ENCODE measurements around the gene VSIG10L. TPM values are rescaled to one million over a fixed set of nuclear protein-coding genes. Genes with fewer than 3 reads are reported as not detected.

The VSIG10L gene
- total RNA-seq, 1 experiment from 2014 or later = 3.0 TPM

DNA sequence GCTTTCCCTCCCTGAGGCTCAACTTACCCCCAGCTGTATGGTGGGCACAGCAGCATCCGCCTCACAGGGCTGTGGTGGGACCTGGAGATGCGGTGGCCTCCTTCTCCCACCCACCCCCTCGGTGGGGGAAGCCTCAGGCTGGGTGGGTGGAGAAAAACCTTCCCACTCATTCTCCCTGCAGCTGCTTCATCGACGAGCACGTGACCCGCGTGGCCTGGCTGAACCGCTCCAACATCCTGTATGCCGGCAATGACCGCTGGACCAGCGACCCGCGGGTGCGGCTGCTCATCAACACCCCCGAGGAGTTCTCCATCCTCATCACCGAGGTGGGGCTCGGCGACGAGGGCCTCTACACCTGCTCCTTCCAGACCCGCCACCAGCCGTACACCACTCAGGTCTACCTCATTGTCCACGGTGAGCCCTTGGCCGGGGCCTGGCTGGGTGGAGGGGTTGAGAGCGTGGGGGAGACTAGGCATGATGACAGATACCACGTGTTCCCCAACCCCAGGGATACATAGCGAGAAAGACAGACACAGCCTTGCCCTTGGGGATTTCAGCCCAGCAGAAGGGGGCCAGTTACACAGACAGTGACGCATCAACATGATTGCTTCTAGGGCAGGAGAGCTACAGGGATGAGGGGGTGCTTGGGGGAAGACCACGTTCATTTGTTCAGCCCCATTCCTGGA lies 18.3 kb downstream of the VSIG10L start:
- Mint-ChIP-seq H3K4me1 (ENCODE audit: low read depth, unreplicated experiment) (peaks cover 8% of the 10 kb centered on the region), H3K4me3 (ENCODE audit: low read depth, unreplicated experiment) (no peak overlapping the region), H3K36me3 (ENCODE audit: insufficient read depth, unreplicated experiment) (peaks cover 4% of the 10 kb centered on the region), H3K27me3 (ENCODE audit: unreplicated experiment) (peaks cover 99% of the 10 kb centered on the region), H3K27ac (ENCODE audit: unreplicated experiment) (no peak overlapping the region), H3K9me3 (ENCODE audit: low read depth, unreplicated experiment) (no peaks in the 10 kb centered on the region)
- TF ChIP-seq CTCF (IDR thresholded peaks at IDR 0.05; ENCODE audit: unreplicated experiment) = no peak
- no peak for DNase-seq
- intact Hi-C loops (cut with micrococcal nuclease; ENCODE audit: unreplicated experiment) = no loop called here
- CTCF ChIA-PET = no interaction called here
- no TSS peak for BruUV-seq (replicated peaks)

GRCh38 chr19:51321799-51322198 lies 20.1 kb downstream of the VSIG10L start:
- no peak for DNase-seq
- no peak for TF ChIP-seq CTCF (IDR thresholded peaks at IDR 0.05; ENCODE audit: unreplicated experiment)
- Mint-ChIP-seq H3K36me3 (ENCODE audit: insufficient read depth, unreplicated experiment) (no peaks in the 10 kb centered on the region), H3K4me3 (ENCODE audit: low read depth, unreplicated experiment) (no peak overlapping the region), H3K4me1 (ENCODE audit: low read depth, unreplicated experiment) (no peaks in the 10 kb centered on the region), H3K9me3 (ENCODE audit: low read depth, unreplicated experiment) (no peaks in the 10 kb centered on the region), H3K27me3 (ENCODE audit: unreplicated experiment) (peaks cover 81% of the 10 kb centered on the region), H3K27ac (ENCODE audit: unreplicated experiment) (no peak overlapping the region)
- CTCF ChIA-PET = no interaction called here
- BruUV-seq (replicated peaks) = no TSS peak
- intact Hi-C loops (cut with micrococcal nuclease; ENCODE audit: unreplicated experiment) = no loop called here

GRCh38 chr19:51320280-51320657 lies 21.7 kb downstream of the VSIG10L start:
- no TSS peak for BruUV-seq (replicated peaks)
- Mint-ChIP-seq H3K4me1 (ENCODE audit: low read depth, unreplicated experiment) (no peaks in the 10 kb centered on the region), H3K36me3 (ENCODE audit: insufficient read depth, unreplicated experiment) (no peaks in the 10 kb centered on the region), H3K27ac (ENCODE audit: unreplicated experiment) (no peak overlapping the region), H3K27me3 (ENCODE audit: unreplicated experiment) (peaks cover 73% of the 10 kb centered on the region), H3K9me3 (ENCODE audit: low read depth, unreplicated experiment) (peaks cover 2% of the 10 kb centered on the region), H3K4me3 (ENCODE audit: low read depth, unreplicated experiment) (no peak overlapping the region)
- intact Hi-C loops (cut with micrococcal nuclease; ENCODE audit: unreplicated experiment) = no loop called here
- no peak for DNase-seq
- no peak for TF ChIP-seq CTCF (IDR thresholded peaks at IDR 0.05; ENCODE audit: unreplicated experiment)
- CTCF ChIA-PET = interaction anchor here (0.6 kb wide), 1 partner anchor 19 kb away, joined by 3 read pairs; no protein-coding TSS in a partner anchor

DNA sequence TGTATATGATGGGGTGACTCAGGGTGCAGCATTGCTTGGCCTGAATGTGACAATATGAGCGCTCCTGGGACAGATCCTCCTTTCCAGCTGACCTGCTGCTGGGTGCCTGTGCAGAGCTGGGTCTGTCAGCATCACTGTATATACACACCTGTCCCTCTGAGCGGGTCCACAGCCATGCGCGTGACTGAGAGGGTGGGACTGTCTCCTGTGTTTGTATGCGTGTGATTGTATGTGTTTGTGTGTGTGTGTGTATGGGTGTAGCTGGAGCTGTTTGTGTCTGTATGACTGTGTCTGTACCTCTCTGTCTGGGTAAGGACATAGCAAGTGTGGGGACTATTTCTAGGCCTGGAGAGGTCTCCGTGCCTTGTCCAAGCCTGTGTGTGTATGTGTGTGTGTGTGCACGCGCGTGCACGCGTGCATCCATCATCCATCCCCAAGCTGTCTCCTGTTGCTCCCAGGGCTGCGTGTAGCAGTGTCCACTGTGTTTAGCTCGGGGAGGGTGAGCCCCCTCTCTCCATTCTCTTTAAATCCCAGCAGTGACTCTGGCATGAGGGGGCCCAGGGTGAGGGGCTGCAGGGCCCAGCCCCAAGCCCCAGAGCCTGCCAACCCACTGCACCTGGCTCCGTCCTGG lies 22.2 kb downstream of the VSIG10L start:
- CTCF ChIA-PET = interaction anchor here (0.6 kb wide), 1 partner anchor 20 kb away, joined by 3 read pairs; no protein-coding TSS in a partner anchor
- intact Hi-C loops (cut with micrococcal nuclease; ENCODE audit: unreplicated experiment) = no loop called here
- peaks cover 73% of the 10 kb centered on the region for H3K27me3 Mint-ChIP-seq (ENCODE audit: unreplicated experiment)

More for the DNA sequence above, 22.2 kb downstream of the VSIG10L start:
- no TSS peak for BruUV-seq (replicated peaks)
- Mint-ChIP-seq H3K4me3 (ENCODE audit: low read depth, unreplicated experiment) (no peak overlapping the region), H3K27ac (ENCODE audit: unreplicated experiment) (no peak overlapping the region), H3K9me3 (ENCODE audit: low read depth, unreplicated experiment) (peaks cover 3% of the 10 kb centered on the region), H3K36me3 (ENCODE audit: insufficient read depth, unreplicated experiment) (no peaks in the 10 kb centered on the region), H3K4me1 (ENCODE audit: low read depth, unreplicated experiment) (no peaks in the 10 kb centered on the region)
- no peak for TF ChIP-seq CTCF (IDR thresholded peaks at IDR 0.05; ENCODE audit: unreplicated experiment)
- DNase-seq = no peak

Measured in Calu3 (cell line).